KMS-11 (cell line): ENCODE measurements around the gene TRIM42.

Source experiments
- H2AFZ ChIP-seq: fragments of 200-600 bp; sonication (generic); 2 replicates; pipeline ENCODE4 v1.6.1; 2016; ENCODE audit warnings: antibody characterized with exemption, mixed run types, low read depth
- H3K27ac ChIP-seq: fragments of 200-600 bp; sonication (generic); 2 replicates; pipeline ENCODE4 v1.6.1; 2016; ENCODE audit warnings: mild to moderate bottlenecking, mixed run types
- H3K27me3 ChIP-seq: fragments of 200-600 bp; sonication (generic); 2 replicates; pipeline ENCODE4 v1.6.1; 2017; ENCODE audit warnings: mild to moderate bottlenecking, low read depth, mixed run types, moderate library complexity; ENCODE audit not compliant: insufficient read depth
- H3K36me3 ChIP-seq: fragments of 200-600 bp; sonication (generic); 2 replicates; pipeline ENCODE4 v1.6.1; 2017; ENCODE audit warnings: mild to moderate bottlenecking, mixed run types; ENCODE audit not compliant: insufficient read depth
- H3K4me1 ChIP-seq: fragments of 200-600 bp; sonication (generic); 2 replicates; pipeline ENCODE4 v1.6.1; 2016; ENCODE audit warnings: mild to moderate bottlenecking, low read depth, mixed run types; ENCODE audit not compliant: poor library complexity, severe bottlenecking
- H3K4me2 ChIP-seq: fragments of 200-600 bp; sonication (generic); 2 replicates; pipeline ENCODE4 v1.7.0; 2016; ENCODE audit warnings: mild to moderate bottlenecking, mixed run types
- H3K4me3 ChIP-seq: fragments of 200-600 bp; sonication (generic); IDR thresholded peaks from 2 replicates; pipeline ENCODE4 v1.6.1; 2017; ENCODE audit warnings: low read depth, low read length, mixed read lengths; ENCODE audit not compliant: insufficient read depth
- H3K79me2 ChIP-seq: fragments of 200-600 bp; sonication (generic); 2 replicates; pipeline ENCODE4 v1.6.1; 2016; ENCODE audit warnings: low read depth, mixed run types; ENCODE audit not compliant: insufficient read depth
- H3K9ac ChIP-seq: fragments of 200-600 bp; sonication (generic); 2 replicates; pipeline ENCODE4 v1.6.1; 2016; ENCODE audit warnings: mild to moderate bottlenecking, mixed run types
- H4K20me1 ChIP-seq: fragments of 200-600 bp; sonication (generic); 2 replicates; pipeline ENCODE4 v1.6.1; 2016; ENCODE audit warnings: mild to moderate bottlenecking, mixed run types; ENCODE audit not compliant: insufficient read depth
- TF ChIP-seq, protein P1 (sequence below): fragments of 200-600 bp; sonication (generic); conservative IDR thresholded peaks from 2 replicates; pipeline ENCODE4 v1.6.1; 2017; ENCODE audit warnings: low read depth, mild to moderate bottlenecking, antibody characterized with exemption, low read length, moderate library complexity, mixed read lengths

TRIM42 gene

GRCh38 chr3:140715035-140715434, 37.2 kb downstream of the TRIM42 start:
- TF ChIP-seq, protein P1, sequence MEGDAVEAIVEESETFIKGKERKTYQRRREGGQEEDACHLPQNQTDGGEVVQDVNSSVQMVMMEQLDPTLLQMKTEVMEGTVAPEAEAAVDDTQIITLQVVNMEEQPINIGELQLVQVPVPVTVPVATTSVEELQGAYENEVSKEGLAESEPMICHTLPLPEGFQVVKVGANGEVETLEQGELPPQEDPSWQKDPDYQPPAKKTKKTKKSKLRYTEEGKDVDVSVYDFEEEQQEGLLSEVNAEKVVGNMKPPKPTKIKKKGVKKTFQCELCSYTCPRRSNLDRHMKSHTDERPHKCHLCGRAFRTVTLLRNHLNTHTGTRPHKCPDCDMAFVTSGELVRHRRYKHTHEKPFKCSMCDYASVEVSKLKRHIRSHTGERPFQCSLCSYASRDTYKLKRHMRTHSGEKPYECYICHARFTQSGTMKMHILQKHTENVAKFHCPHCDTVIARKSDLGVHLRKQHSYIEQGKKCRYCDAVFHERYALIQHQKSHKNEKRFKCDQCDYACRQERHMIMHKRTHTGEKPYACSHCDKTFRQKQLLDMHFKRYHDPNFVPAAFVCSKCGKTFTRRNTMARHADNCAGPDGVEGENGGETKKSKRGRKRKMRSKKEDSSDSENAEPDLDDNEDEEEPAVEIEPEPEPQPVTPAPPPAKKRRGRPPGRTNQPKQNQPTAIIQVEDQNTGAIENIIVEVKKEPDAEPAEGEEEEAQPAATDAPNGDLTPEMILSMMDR: no peak
- Histone ChIP-seq H3K79me2 (no peaks in the 10 kb centered on the region), H2AFZ (no peak overlapping the region), H3K36me3 (no peaks in the 10 kb centered on the region), H3K27me3 (no peaks in the 10 kb centered on the region), H3K4me1 (peaks cover 8% of the 10 kb centered on the region), H3K9ac (no peak overlapping the region), H3K4me3 (no peak overlapping the region), H3K27ac (no peak overlapping the region), H3K4me2 (no peak overlapping the region), H4K20me1 (no peaks in the 10 kb centered on the region)

DNA sequence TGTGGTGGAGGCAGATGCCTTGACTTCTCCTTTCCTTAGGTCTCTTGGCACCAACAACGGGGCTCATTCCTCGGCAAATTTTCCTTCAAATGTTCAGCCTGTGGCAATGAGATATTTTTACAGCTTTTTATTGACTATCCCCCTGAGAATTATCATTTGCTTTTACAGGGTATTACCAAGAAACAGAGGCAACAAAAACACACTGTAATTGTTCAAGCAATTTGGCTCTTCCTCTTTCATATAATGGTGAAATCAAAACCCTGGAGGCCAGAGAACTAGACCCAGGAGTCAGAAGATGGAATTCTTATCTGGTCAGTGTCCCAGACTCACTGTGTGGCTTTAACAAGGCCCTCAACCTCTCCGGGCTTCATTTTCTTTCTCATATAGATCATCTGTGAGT, 40.1 kb downstream of the TRIM42 start:
- Histone ChIP-seq H3K27me3 (no peaks in the 10 kb centered on the region), H3K4me3 (no peak overlapping the region), H3K27ac (no peak overlapping the region), H3K4me2 (no peak overlapping the region), H4K20me1 (no peaks in the 10 kb centered on the region), H3K79me2 (no peaks in the 10 kb centered on the region), H3K36me3 (no peaks in the 10 kb centered on the region), H3K4me1 (no peaks in the 10 kb centered on the region), H3K9ac (no peak overlapping the region), H2AFZ (no peak overlapping the region)
- TF ChIP-seq, protein P1: no peak

DNA sequence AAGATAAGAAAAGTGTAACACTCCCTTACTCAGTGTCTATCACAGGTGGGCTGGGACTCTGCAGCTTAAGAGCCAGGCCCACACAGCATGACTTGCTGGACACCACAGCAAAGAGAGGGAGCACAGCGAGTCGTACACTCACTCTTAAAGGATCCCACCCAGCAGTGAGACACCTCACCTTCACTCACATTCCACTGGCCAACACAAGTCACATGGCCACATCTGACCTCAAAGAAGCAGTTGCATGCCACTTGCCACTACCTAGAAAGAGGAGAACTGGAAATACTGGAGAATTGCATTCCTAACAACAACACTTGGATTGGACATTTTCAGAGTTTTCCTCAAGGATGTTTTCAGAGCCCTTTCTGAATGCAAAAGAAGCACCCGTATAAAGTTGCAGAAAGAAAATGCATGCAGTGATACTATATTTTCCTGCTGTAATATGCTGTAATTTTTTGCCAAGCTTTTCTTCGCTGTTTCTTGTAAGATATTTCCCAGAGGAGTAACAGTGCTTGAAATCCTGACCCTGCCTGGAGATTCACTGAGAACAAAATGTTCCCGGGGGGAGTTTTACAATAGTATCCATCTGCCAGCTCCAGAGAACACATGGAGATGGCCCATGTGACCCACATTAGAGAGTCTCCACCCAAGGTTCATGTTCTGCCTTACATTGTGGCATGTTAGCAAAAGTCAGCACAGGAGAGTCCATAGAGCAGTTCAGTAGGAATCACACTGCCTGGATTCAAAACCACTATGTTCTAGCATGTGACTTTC, 42.2 kb downstream of the TRIM42 start:
- Histone ChIP-seq H3K27me3 (no peaks in the 10 kb centered on the region), H3K27ac (no peak overlapping the region)

DNA sequence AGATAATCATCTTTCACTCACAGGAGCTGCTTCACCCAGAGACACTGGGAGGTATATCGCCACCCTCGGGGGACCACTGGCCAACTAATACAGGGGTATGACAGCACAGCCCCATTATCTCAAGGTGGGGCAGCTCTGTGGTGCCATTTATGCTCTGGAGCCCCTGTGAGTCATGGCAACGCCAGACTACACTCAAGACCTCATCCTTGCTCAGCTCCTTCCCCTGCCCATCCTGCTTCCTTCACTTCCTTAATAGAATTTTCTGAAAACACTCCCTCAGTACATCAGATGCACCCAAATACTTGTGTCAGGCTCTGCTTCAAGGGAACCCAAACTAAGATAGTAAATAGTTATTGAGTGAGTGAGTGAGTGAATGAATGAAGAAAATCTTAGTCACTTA, 45.7 kb downstream of the TRIM42 start:
- TF ChIP-seq, protein P1: no peak

More for the DNA sequence above, 42.2 kb downstream of the TRIM42 start:
- no peak overlapping the region for H3K4me2 ChIP-seq
- no peak overlapping the region for H3K4me3 ChIP-seq
- H4K20me1 ChIP-seq: no peaks in the 10 kb centered on the region
- H3K79me2 ChIP-seq: no peaks in the 10 kb centered on the region
- H3K36me3 ChIP-seq: no peaks in the 10 kb centered on the region
- no peak overlapping the region for H2AFZ ChIP-seq
- no peak overlapping the region for H3K9ac ChIP-seq
- TF ChIP-seq, protein P1: no peak
- no peaks in the 10 kb centered on the region for H3K4me1 ChIP-seq

More for the DNA sequence above, 45.7 kb downstream of the TRIM42 start:
- no peak overlapping the region for H2AFZ ChIP-seq
- H3K4me1 ChIP-seq: no peaks in the 10 kb centered on the region
- no peaks in the 10 kb centered on the region for H3K79me2 ChIP-seq
- no peak overlapping the region for H3K9ac ChIP-seq
- no peaks in the 10 kb centered on the region for H3K27me3 ChIP-seq
- no peak overlapping the region for H3K27ac ChIP-seq
- no peak overlapping the region for H3K4me3 ChIP-seq
- H3K4me2 ChIP-seq: no peak overlapping the region
- no peaks in the 10 kb centered on the region for H3K36me3 ChIP-seq
- H4K20me1 ChIP-seq: no peaks in the 10 kb centered on the region
